Measurements from ENCODE around the gene RNF112. TPM values are rescaled to one million over a fixed set of nuclear protein-coding genes. Genes with fewer than 3 reads are reported as not detected.

Gene RNF112
- total RNA-seq = 0.12 TPM in 1 of 2 replicates, not detected in the other

GRCh38 chr17:19410875-19411620 lies at the start of gene RNF112:
TSS of gene RNF112 (plus strand) at chr17:19411232. CDS start at chr17:19411409, 177 bp downstream.
- no peak for DNase-seq (ENCODE audit: extremely low read depth, low read depth, low spot score)

- DNase-seq (ENCODE audit: extremely low read depth, low read depth, low spot score) = no peak
Measured at GRCh38 chr17:19361326-19361725, 49.7 kb upstream of the RNF112 start.

- DNase-seq (ENCODE audit: extremely low read depth, low read depth, low spot score) = no peak
Measured at GRCh38 chr17:19361944-19362276, 49.1 kb upstream of the RNF112 start.

- no peak for DNase-seq (ENCODE audit: extremely low read depth, low read depth, low spot score)
Measured at GRCh38 chr17:19362277-19363113, 48.5 kb upstream of the RNF112 start, which contains the start of gene B9D1. TSS of gene B9D1 (minus strand) at chr17:19362723. CDS start at chr17:19362569, 154 bp downstream.

GRCh38 chr17:19363114-19363438 lies 48.0 kb upstream of the RNF112 start:
- DNase-seq (ENCODE audit: extremely low read depth, low read depth, low spot score) = no peak

GRCh38 chr17:19363460-19364035 lies 47.5 kb upstream of the RNF112 start:
- DNase-seq (ENCODE audit: extremely low read depth, low read depth, low spot score) = no peak

- no peak for DNase-seq (ENCODE audit: extremely low read depth, low read depth, low spot score)
Measured at GRCh38 chr17:19364699-19365498, 46.1 kb upstream of the RNF112 start.

GRCh38 chr17:19365499-19365817 lies 45.6 kb upstream of the RNF112 start:
- DNase-seq (ENCODE audit: extremely low read depth, low read depth, low spot score) = no peak

- DNase-seq (ENCODE audit: extremely low read depth, low read depth, low spot score) = no peak
Measured at GRCh38 chr17:19365833-19366636, 45.0 kb upstream of the RNF112 start.

- DNase-seq (ENCODE audit: extremely low read depth, low read depth, low spot score) = no peak
Measured at GRCh38 chr17:19366637-19366972, 44.4 kb upstream of the RNF112 start.

- no peak for DNase-seq (ENCODE audit: extremely low read depth, low read depth, low spot score)
Measured at GRCh38 chr17:19368229-19368628, 42.8 kb upstream of the RNF112 start.

- DNase-seq (ENCODE audit: extremely low read depth, low read depth, low spot score) = no peak
Measured at GRCh38 chr17:19369107-19369778, 41.8 kb upstream of the RNF112 start.

- no peak for DNase-seq (ENCODE audit: extremely low read depth, low read depth, low spot score)
Measured at GRCh38 chr17:19369846-19370492, 41.1 kb upstream of the RNF112 start.

GRCh38 chr17:19370493-19370960 lies 40.5 kb upstream of the RNF112 start:
- no peak for DNase-seq (ENCODE audit: extremely low read depth, low read depth, low spot score)

GRCh38 chr17:19371259-19372010 lies 39.6 kb upstream of the RNF112 start:
- DNase-seq (ENCODE audit: extremely low read depth, low read depth, low spot score) = no peak

- no peak for DNase-seq (ENCODE audit: extremely low read depth, low read depth, low spot score)
Measured at GRCh38 chr17:19372011-19372370, 39.0 kb upstream of the RNF112 start.

GRCh38 chr17:19372439-19372838 lies 38.6 kb upstream of the RNF112 start:
- no peak for DNase-seq (ENCODE audit: extremely low read depth, low read depth, low spot score)

- no peak for DNase-seq (ENCODE audit: extremely low read depth, low read depth, low spot score)
Measured at GRCh38 chr17:19372866-19373504, 38.0 kb upstream of the RNF112 start.

Measured in glomerular endothelial cell (primary cell).